NCI-H526 treated with DMSO at 0.1 percent for 48 hours (cell line): ENCODE measurements around the gene NLRP3.
A peak's percentile ranks its signal among the peaks of the same experiment; 100 is the strongest.
"Not testable (repeated sequence)": the region's sequence is repeated elsewhere in the genome, so short reads cannot be mapped to it uniquely, and the experiment has no call there.

Source experiments
- DNase-seq: peaks from one replicate; lab custom pipeline; 2025; lab: John Stamatoyannopoulos, UW

Gene NLRP3

DNA sequence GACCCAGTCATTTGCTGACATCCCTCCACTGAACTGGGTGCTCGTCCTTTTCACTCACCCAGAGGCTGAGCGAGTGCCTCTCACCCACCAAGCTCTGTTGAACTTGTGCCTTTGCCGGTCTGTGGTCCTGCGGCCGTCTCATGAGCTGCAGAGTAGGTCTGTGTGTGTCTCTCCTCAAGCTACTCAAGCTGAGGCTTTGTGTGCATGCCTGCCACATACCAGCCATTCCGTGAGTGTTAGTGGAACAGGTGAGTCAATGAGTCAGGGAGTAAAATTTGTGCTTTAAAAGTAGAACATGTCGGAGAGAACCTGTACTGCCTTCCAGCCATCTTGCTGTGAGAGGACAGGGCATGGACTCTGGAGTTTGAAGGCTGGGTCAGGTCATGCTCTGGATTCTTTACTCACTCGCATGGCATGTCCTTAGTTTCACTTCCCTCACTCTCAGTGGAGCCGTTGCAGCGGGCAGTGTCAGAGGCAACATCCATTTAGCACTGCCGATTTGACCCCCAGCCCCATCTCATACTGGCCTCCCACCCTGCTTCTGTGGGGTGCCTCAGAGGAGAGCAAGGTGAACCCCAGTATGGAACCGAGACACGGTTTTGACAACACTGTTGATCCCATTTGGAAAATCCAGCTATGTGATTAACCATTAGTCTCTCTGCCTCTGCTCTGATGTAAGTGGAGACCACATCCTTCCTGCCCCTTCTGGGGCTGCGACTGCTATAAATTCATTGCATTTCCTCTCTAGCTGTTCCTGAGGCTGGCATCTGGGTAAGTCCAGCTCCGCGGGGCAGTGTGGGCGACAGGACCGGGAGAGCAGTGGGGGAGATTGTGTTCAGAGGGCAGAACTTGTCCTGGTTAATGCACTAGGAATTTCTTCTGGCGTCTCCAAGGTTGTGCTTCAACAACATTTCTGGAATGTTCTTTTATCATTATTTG, at the start of gene NLRP3:
Gene NLRP3, plus strand, starts transcription at position 751 of the 939 bp plus-strand sequence. CDS start 2,628 bp downstream, outside the sequence.
- DNase-seq = no peak

GRCh38 chr1:247366345-247366744, 49.6 kb upstream of the NLRP3 start:
- not testable (repeated sequence) for DNase-seq

DNA sequence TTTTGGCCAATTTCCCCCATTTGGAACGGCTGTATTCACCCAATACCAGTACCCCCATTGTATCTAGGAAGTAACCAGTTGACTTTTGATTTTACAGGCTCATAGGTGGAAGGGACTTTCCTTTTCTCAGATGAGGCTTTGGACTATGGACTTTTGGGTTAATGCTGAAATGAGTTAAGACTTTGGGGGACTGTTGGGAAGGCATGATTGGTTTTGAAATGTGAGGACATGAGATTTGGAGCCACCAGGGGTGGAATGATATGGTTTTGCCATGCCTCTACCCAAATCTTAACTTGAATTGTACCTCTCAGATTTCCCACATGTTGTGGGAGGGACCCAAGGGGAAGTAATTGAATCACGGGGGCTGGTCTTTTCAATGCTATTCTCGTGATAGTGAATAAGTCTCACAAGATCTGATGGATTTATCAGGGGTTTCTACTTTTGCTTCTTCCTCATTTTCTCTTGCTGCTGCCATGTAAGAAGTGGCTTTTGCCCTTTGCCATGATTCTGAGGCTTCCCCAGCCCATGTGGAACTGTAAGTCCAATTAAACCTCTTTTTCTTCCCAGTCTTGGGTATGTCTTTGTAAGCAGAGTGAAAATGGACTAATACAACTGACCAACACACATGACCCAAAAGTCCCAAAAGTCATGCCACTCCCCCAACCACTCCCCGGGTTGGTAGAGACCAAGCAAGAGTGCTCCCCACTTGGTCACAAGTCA, 48.9 kb upstream of the NLRP3 start:
- no peak for DNase-seq

- no peak for DNase-seq
These were observed 48.1 kb upstream of the NLRP3 start for GRCh38 chr1:247367786-247368422.

GRCh38 chr1:247368490-247369145, 47.4 kb upstream of the NLRP3 start:
- no peak for DNase-seq

DNA sequence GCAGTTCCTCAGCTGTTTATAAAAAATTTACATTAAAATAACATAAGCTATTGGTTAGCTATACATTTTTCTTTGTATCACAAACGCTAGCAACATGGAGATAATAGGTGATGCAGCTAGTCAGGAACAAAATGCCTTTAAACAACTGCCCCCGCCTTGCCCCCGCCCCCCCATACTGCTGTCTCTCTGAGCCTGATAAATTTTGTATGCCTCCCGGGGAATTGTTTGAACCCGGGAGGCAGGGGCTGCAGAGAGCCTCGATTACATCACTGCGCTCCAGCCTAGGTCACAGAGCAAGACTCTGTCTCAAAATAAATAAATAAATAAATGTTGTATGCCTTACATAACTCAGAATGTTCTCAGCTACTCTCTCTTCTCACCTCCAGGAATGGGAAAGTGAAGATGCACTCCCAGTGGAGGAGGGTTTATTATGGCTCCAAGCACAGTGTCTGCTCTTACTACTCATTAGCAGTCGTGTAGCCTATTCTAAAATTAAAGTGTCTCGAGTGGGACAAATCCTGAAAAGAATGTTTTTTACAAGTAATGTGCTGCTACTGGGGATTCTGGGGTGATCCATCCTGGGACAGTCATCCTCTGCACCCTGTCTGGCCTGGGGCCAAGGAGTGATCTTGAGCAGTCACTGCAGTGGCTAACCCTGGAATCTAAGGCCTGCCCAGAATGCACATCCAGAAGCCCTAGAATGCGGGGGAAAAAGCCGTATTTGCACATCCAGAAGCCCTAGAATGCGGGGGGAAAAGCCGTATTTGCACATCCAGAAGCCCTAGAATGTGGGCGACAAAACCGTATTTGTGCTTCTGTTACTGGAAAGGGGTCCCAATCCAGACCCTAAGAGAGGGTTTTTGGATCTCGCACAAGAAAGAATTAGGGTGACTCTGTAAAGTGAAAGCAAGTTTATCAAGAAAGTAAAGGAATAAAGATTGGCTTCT, 44.9 kb upstream of the NLRP3 start:
- no peak for DNase-seq

GRCh38 chr1:247371801-247372259, 44.1 kb upstream of the NLRP3 start:
- DNase-seq = no peak

DNA sequence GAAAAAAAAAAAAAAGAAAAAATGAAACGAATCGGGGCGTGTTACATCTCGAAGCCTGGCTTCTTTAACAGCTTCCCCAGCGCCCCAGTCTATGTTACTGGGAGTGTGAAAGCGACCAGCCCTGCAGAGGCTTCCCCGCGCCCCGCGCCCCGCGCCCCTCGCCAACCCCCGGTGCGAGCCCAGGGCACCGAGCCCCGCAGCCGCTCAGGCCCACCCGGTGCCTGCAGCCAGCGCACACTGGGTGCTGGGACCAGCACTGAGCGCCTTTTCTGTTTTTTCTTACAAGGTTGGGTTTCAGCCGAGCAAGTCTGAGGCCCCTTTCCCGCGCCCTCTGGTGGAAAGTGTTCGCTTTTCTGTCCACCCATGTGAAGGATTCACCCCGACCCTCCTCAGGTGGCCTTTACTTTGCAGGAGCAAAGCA, 42.2 kb upstream of the NLRP3 start:
- DNase-seq = no peak

DNA sequence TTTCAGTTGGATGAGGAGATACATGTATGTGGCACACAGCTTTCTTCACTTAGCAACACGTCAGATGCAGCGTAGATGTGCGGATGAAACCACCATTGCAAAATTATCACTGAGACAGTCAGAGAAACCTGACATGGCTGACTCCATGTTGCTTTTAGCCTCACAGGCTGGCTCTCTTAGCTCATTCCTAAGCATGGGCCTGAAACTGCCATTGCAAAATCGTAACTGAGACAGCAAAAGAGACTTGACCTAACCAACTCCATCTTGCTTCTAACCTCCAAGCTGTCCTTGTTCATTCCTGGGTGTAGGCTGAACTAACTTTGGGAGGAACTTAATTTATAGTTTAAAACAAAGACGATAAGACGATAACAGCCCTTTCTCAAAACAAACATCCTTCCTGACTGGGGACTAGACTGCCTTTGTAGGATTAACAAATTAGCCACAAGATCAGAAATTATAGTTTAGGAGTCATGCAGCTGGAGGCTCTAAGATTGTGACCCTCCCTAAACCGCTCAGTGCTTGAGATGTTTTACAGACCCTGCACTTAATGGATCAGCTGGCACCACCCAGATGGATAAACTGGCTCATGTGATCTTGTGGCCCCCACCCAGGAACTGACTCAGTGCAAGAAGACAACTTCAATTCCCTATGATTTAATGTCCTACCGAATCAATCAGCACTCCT, 41.2 kb upstream of the NLRP3 start:
- not testable (repeated sequence) for DNase-seq

GRCh38 chr1:247375747-247376146, 40.2 kb upstream of the NLRP3 start:
- DNase-seq = no peak

DNA sequence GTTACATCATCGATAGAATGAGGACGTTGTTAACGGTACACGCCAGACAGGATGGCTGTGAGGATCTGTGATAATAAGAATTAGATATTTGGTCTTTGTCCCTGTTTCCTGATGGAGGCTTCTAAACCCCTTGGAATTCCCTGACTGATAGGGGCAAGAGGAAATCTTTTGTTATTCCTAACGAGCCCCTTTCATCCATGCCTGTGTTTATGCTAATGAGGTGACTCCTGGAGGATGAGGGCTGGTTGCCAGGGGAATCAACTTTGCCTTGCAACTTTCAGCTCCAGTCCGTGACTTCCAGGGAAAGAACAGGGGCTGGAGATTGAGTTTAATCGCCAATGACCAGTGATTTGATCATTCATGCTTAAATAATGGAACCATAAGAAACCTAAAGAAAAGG, 39.3 kb upstream of the NLRP3 start:
- DNase-seq = no peak

GRCh38 chr1:247377656-247378055, 38.3 kb upstream of the NLRP3 start:
- DNase-seq = not testable (repeated sequence)

GRCh38 chr1:247378334-247379073, 37.5 kb upstream of the NLRP3 start:
- no peak for DNase-seq

DNA sequence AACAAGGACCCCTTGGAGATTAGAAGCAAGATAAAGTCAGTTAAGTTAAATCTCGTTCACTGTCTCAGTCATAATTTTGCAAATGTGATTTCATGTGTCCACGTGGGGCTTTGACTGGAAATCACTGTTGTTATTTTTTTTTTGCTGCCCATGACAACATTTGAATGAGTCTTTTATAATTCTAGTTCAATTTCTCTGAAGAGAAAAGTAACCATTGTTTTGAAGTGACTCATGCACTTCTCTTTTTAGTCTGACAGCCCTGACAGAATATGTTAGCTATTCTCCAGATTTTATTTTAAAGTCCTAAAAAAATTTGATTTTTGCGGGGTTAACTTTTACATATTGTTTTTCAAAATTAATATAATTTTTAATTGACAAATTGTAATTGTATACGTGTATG, 30.7 kb upstream of the NLRP3 start:
- no peak for DNase-seq

DNA sequence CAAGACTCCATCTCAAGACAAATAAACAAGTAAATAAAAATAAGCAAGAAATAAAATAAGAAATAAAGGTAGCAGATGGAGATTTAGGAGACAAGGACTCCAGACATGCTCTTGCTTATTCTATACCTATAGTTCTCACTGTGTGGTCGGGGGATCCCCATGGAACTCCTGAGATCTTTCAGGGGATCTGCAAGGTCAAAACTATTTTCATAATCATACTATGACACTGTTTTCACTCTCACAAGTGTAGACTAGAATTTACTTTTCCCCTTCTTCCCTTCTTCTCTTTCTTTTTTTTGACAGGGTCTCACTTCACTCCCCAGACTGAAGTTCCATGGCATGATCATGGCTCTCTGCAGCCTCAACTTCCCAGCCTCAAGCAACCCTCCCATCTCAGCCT, 29.8 kb upstream of the NLRP3 start:
- no peak for DNase-seq

DNA sequence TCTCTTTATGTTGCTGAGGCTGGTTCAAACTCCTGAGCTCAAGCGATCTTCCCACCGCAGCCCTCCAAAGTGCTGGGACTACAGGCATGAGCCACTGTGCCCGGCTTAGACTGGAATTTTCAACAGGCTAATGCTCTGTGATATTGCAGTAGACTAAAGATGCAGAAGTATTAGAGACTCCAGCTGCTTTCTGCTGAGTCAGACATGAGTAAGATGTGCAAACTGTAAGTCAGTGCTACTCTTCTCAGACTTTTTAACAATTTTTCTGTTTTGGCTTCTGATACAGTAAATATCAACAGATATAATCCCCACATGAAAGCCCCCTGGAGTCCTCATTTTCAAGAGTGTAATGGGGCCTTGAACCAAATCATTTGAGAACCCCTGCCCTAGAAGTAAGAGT, 29.3 kb upstream of the NLRP3 start:
- no peak for DNase-seq

DNA sequence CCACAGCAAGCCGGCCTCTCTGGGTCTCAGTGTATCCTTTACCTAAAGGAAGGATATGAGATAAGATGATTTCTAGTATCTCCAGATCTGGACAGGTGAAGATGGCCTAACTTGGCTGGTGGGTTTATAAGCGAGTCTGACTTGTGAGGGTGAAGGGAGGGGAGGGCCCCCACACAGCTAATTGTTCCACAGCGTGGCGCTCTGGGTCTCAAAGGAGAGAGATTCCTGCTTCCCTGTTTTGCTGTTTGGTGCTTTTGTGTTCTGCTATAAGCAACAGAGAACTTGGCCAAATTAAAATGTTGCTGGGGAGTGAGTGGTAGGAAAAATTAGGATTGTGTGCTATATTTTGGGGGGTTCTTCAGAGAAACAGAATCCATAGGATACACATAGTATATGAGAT, 28.9 kb upstream of the NLRP3 start:
- DNase-seq = no peak

DNA sequence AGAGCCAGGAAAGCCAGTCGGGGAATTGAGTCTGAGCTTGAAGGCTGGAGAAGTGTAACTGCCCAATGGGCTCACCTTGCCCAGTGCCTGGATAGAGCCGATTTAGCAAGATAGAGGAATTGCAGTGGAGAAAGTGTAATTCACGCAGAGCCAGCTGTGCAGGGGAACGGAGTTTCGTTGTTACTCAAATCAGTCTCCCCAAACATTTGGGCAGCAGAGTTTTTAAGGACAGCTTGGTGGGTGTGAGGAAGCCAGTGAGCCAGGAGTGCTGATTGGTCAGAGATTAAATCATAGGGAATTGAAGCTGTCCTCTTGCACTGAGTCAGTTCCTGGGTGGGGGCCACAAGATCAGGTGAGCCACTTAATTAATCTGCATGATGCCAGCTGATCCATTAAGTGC, 28.4 kb upstream of the NLRP3 start:
- DNase-seq = no peak

GRCh38 chr1:247390116-247390791, 25.7 kb upstream of the NLRP3 start:
- DNase-seq = peak; percentile 22
